ENCODE results near the gene PIP5KL1.

PIP5KL1 gene

DNA sequence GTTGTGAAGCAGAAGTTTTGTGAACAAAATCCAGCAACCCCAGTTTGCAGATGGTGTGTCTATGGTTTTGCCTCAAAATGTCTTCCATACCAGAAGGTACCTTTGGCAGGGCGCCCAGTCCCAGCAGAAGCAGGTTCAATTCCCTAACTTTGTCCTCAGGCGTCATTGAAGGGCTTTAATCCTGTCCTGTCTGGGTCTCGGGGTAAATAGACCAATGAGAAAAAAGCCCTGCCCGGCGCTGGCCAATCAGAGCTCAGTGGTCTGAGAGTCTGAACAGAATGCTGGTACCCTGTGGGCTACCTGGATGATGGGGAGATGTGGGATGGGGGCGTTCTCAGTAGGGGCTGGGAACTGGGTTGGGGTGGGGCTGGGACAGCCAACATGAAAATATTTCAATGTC is 7.5 kb downstream of the PIP5KL1 start:
- TF ChIP-seq, protein P1, sequence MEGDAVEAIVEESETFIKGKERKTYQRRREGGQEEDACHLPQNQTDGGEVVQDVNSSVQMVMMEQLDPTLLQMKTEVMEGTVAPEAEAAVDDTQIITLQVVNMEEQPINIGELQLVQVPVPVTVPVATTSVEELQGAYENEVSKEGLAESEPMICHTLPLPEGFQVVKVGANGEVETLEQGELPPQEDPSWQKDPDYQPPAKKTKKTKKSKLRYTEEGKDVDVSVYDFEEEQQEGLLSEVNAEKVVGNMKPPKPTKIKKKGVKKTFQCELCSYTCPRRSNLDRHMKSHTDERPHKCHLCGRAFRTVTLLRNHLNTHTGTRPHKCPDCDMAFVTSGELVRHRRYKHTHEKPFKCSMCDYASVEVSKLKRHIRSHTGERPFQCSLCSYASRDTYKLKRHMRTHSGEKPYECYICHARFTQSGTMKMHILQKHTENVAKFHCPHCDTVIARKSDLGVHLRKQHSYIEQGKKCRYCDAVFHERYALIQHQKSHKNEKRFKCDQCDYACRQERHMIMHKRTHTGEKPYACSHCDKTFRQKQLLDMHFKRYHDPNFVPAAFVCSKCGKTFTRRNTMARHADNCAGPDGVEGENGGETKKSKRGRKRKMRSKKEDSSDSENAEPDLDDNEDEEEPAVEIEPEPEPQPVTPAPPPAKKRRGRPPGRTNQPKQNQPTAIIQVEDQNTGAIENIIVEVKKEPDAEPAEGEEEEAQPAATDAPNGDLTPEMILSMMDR (IDR thresholded peaks at IDR 0.05; ENCODE audit: low read depth, low read length), result no peak
- no peak for DNase-seq (ENCODE audit: extremely low read depth, low read depth)

DNA sequence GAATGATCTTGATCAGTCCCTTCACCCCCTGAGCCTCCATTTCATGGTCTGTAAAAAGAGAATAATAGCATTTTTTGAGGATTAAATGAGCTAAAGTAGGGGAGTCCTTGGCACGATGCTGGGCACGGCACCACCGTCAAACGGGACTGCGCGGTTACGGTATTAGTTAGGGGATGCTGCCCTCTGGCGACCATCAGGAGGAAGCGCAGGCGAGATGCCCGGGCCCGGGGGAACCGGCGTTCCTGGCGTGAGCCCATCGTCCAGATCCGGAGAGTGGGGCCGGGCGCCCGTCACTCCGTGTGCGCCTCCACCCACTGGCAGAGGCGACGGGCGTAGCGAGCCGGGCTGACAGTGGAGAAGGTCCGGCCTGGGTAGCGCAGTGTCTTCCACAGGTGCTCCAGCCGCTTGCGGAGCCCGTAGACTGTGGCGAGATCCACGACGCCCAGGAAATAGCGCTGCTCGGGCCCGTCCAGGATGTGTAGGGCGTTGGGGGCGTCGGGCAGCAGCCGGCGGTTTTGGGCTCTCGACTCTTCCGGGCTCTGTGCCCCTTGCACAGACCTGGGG is 8.9 kb downstream of the PIP5KL1 start:
- no peak for DNase-seq (ENCODE audit: extremely low read depth, low read depth)
- TF ChIP-seq, protein P1 (IDR thresholded peaks at IDR 0.05; ENCODE audit: low read depth, low read length), result peak; percentile 81

DNA sequence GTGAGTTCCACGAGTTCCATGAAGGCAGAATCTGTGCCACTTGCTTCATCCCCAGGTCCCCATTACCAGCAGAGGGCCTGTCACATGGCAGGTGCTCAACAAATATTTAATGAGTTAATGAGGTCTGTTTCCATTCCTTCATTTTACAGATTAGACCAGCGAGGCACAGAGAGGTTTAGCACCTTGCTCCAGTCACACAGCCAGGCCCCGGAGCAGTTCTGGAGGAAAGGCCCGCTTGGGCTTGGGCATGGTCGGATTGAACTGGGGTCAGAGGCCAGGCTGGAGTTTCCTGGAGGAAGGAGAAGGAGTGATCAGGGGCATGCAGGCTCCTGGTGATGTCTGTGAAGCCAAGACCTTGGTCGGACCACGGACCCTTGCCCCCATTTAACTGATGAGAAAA is 9.8 kb downstream of the PIP5KL1 start:
- no peak for DNase-seq (ENCODE audit: extremely low read depth, low read depth)
- TF ChIP-seq, protein P1 (IDR thresholded peaks at IDR 0.05; ENCODE audit: low read depth, low read length), result no peak

DNA sequence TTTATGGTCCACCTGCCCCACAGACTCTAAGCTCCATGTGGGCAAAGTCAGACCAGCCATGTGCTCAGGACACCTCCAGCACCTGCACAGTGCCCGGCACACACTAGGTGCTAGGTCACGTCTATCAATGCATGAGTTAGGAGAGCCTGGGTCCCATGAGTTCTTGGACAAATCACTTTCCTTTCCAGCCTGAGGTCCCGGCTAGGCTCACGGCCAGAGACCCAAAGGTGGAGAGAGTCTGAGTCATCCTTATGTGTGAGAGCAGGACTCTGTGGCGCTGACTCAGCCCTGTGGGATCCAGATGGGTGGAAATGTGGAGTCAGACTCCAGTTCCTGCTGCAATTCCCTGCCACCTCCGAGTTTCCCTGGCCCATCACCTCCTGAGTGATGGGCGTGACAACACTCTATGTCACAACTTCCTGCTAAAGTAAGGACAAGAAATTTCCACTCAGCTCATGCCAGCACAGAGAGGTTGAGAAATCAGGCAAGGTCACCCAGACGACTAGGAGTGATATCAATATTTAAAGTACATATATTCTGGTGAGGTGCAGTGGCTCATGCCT is 11.2 kb downstream of the PIP5KL1 start:
- peak; percentile 97 for DNase-seq (ENCODE audit: extremely low read depth, low read depth)

DNA sequence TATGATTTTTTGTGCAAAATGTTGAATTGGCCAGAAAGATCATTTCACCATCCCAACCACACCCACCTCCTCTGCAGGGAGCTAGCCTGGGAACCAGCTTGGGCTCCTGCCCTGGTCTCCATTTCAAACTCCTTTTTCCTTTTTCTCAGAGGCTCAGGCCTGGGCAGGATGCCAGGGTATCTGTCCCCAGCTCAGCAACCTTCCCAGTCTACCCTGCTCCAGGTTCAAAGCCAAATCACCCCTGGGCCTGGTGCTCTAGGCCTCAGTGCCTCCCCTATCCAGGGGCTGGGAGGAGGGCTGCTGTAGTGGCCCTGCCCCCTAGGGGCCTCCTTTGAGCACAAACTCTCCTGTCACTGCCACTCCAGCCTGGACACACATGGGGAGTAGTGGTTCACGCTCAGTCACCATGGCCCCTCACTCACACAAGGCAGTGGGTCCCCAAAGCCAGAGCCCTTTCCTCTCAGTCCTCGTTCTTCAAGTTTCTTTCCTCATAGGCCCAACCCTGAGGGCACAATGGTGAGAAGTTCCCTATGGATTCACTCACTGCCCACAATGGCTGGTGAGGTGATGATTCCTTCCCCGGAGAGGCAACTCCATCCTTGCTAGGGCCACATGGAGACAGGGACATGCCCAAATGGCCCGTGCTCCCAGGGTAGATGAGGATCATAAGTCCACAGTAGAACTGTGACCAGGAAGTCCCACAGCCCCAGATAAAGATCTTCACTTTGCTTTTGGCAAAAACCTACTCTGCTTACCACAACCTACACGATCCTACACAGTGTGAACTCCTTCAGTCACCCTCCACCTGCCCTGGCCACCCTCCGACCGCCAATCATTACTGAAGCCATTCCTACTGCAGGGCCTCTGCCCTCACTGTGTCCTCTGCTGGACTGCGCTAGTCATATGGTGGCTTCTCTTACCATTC is 12.1 kb downstream of the PIP5KL1 start:
- no peak for DNase-seq (ENCODE audit: extremely low read depth, low read depth)
- TF ChIP-seq, protein P1 (IDR thresholded peaks at IDR 0.05; ENCODE audit: low read depth, low read length), result no peak; the same call in 1 of the 2 replicates

More for the DNA sequence above, 11.2 kb downstream of the PIP5KL1 start:
- TF ChIP-seq, protein P1 (IDR thresholded peaks at IDR 0.05; ENCODE audit: low read depth, low read length), result no peak

DNA sequence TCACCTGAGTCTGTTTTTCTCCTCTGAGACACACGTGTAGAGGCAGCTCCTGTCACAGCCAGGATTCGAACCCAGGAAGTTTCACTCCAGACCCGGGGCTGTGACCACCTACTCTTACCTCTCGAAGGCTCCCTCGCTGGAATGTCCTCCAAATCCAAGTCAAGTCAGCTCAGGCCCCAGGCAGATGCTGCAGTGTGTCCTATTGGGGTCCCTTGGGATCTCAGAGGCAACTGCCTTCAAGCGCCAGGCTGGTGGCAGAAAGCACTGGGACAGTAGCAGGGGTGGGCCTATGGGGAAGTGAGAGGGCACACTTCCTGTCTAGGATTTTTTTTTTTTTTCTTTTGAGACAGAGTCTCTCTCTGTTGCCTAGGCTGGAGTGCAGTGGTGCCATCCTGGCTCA is 13.0 kb downstream of the PIP5KL1 start:
- DNase-seq (ENCODE audit: extremely low read depth, low read depth), result no peak
- TF ChIP-seq, protein P1 (IDR thresholded peaks at IDR 0.05; ENCODE audit: low read depth, low read length), result no peak

Measured in AG09319 (cell line).